GM21526 (cell line): Measurements from ENCODE around the gene LRRC52.

Experiments used
- ATAC-seq: cut with Tn5 transposase; IDR thresholded peaks from one replicate; pipeline ENCODE4 v1.9.1; 2021; ENCODE audit warnings: moderate library complexity; ENCODE audit not compliant: unreplicated experiment, low FRiP score

Gene LRRC52

GRCh38 chr1:165537356-165538109, 6.3 kb upstream of the LRRC52 start:
- no peak for ATAC-seq

GRCh38 chr1:165539306-165539705, 4.5 kb upstream of the LRRC52 start:
- ATAC-seq, result no peak

- no peak for ATAC-seq
Measured at GRCh38 chr1:165539908-165540307, 3.9 kb upstream of the LRRC52 start.

- ATAC-seq, result no peak
Measured at GRCh38 chr1:165542015-165542631, 1.7 kb upstream of the LRRC52 start.

GRCh38 chr1:165542647-165543046, 1.2 kb upstream of the LRRC52 start:
- no peak for ATAC-seq

- ATAC-seq, result no peak
Measured at GRCh38 chr1:165544996-165545395, 1.2 kb downstream of the LRRC52 start.

- ATAC-seq, result no peak
Measured at GRCh38 chr1:165545974-165546373, 2.2 kb downstream of the LRRC52 start.

GRCh38 chr1:165549973-165550372, 6.2 kb downstream of the LRRC52 start:
- ATAC-seq, result no peak

- no peak for ATAC-seq
Measured at GRCh38 chr1:165551469-165551868, 7.7 kb downstream of the LRRC52 start.

GRCh38 chr1:165560883-165561656, 17.3 kb downstream of the LRRC52 start:
- ATAC-seq, result no peak

- ATAC-seq, result no peak
Measured at GRCh38 chr1:165562571-165562970, 18.8 kb downstream of the LRRC52 start.

- ATAC-seq, result no peak
Measured at GRCh38 chr1:165563551-165563950, 19.8 kb downstream of the LRRC52 start.

GRCh38 chr1:165564561-165564960, 20.8 kb downstream of the LRRC52 start:
- ATAC-seq, result no peak

- no peak for ATAC-seq
Measured at GRCh38 chr1:165565751-165566490, 22.1 kb downstream of the LRRC52 start.

- no peak for ATAC-seq
Measured at GRCh38 chr1:165570078-165570477, 26.3 kb downstream of the LRRC52 start.

- ATAC-seq, result no peak
Measured at GRCh38 chr1:165573787-165574186, 30.0 kb downstream of the LRRC52 start.

GRCh38 chr1:165574295-165574694, 30.5 kb downstream of the LRRC52 start:
- no peak for ATAC-seq

GRCh38 chr1:165575468-165576099, 31.8 kb downstream of the LRRC52 start:
- ATAC-seq, result no peak

- ATAC-seq, result no peak
Measured at GRCh38 chr1:165576536-165576935, 32.7 kb downstream of the LRRC52 start.

- ATAC-seq, result no peak
Measured at GRCh38 chr1:165577707-165578106, 33.9 kb downstream of the LRRC52 start.
